Hepatocyte (in vitro differentiated cells): ENCODE data around the gene PDLIM1. TPM values are rescaled to one million over a fixed set of nuclear protein-coding genes. Genes with fewer than 3 reads are reported as not detected.
A peak's percentile ranks its signal among the peaks of the same experiment; 100 is the strongest.

Experiments
- DNase-seq: peaks from one replicate; pipeline ENCODE4 v3.0.0-alpha.2; 2016; ENCODE audit warnings: low spot score
- H2AFZ ChIP-seq: fragments of 200-600 bp; sonication (generic); 2 replicates; pipeline ENCODE4 v1.6.0; 2016; ENCODE audit warnings: antibody characterized with exemption, mild to moderate bottlenecking
- H3K27ac ChIP-seq: fragments of 200-600 bp; sonication (generic); 2 replicates; pipeline ENCODE4 v1.5.1; 2016; ENCODE audit warnings: mild to moderate bottlenecking
- H3K27me3 ChIP-seq: fragments of 200-600 bp; sonication (generic); 2 replicates; pipeline ENCODE4 v1.6.1; 2016
- H3K36me3 ChIP-seq: fragments of 200-600 bp; sonication (generic); replicated peaks from 2 replicates; pipeline ENCODE4 v1.5.1; 2016; ENCODE audit warnings: low read depth; ENCODE audit not compliant: insufficient read depth
- H3K4me1 ChIP-seq: fragments of 200-600 bp; sonication (generic); 2 replicates; pipeline ENCODE4 v1.5.1; 2016; ENCODE audit warnings: mild to moderate bottlenecking, moderate library complexity; ENCODE audit not compliant: insufficient read depth
- H3K4me2 ChIP-seq: fragments of 200-600 bp; sonication (generic); 2 replicates; pipeline ENCODE4 v1.6.0; 2016
- H3K4me3 ChIP-seq: fragments of 200-600 bp; sonication (generic); 2 replicates; pipeline ENCODE4 v1.5.1; 2016; ENCODE audit warnings: mild to moderate bottlenecking
- H3K79me2 ChIP-seq: fragments of 200-600 bp; sonication (generic); 2 replicates; pipeline ENCODE4 v1.6.0; 2017; ENCODE audit warnings: mild to moderate bottlenecking
- H3K9me2 ChIP-seq: fragments of 200-600 bp; sonication (generic); replicated peaks from 2 replicates; pipeline ENCODE4 v1.6.0; 2017; ENCODE audit warnings: mild to moderate bottlenecking; ENCODE audit not compliant: insufficient read depth
- H3K9me3 ChIP-seq: fragments of 200-600 bp; sonication (generic); 2 replicates; pipeline ENCODE4 v1.5.1; 2016; ENCODE audit warnings: low read depth, mild to moderate bottlenecking
- H4K20me1 ChIP-seq: fragments of 200-600 bp; sonication (generic); 2 replicates; pipeline ENCODE4 v1.6.0; 2016; ENCODE audit warnings: mild to moderate bottlenecking; ENCODE audit not compliant: insufficient read depth, poor library complexity, severe bottlenecking
- EZH2 ChIP-seq: fragments of 200-600 bp; sonication (generic); IDR thresholded peaks from 2 replicates; pipeline ENCODE4 v1.6.1; 2016; ENCODE audit warnings: antibody characterized with exemption, mild to moderate bottlenecking, borderline replicate concordance
- EZH2phosphoT487 ChIP-seq: fragments of 200-600 bp; sonication (generic); IDR thresholded peaks from one replicate; pipeline ENCODE4 v1.6.1; 2018; ENCODE audit warnings: antibody characterized with exemption, mild to moderate bottlenecking, low read depth, moderate library complexity; ENCODE audit not compliant: unreplicated experiment, severe bottlenecking
- WGBS: methylation state at CpG from one replicate; pipeline ENCODE4 v1.1.6; 2016; ENCODE audit warnings: low lambda C conversion rate; ENCODE audit errors: missing lambda C conversion rate; 5-methylcytosine and 5-hydroxymethylcytosine counted together
- polyA plus RNA-seq: library from polyadenylated mRNA; unstranded; fragments of >200 nt; fragmentation: Nextera tagmentation; extraction: Ambion mirVana; gene quantifications from 2 replicates; pipeline ENCODE4 v1.2.1, GENCODE V29; 2016
- total RNA-seq: library from RNA; depleted of rRNA; stranded (reverse); fragments of >200 nt; gene quantifications from 2 replicates; pipeline ENCODE4 v1.2.3, GENCODE V29; 2014
- TF ChIP-seq, protein P1 (sequence below): fragments of 200-600 bp; sonication (generic); IDR thresholded peaks from 2 replicates; pipeline ENCODE4 v1.5.1; 2016; ENCODE audit warnings: antibody characterized with exemption, mild to moderate bottlenecking; ENCODE audit not compliant: poor library complexity

Gene PDLIM1, protein sequence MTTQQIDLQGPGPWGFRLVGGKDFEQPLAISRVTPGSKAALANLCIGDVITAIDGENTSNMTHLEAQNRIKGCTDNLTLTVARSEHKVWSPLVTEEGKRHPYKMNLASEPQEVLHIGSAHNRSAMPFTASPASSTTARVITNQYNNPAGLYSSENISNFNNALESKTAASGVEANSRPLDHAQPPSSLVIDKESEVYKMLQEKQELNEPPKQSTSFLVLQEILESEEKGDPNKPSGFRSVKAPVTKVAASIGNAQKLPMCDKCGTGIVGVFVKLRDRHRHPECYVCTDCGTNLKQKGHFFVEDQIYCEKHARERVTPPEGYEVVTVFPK
- total RNA-seq (58.2 and 61.0 TPM in 2 replicates), polyA plus RNA-seq (176 TPM in 2 replicates)

DNA sequence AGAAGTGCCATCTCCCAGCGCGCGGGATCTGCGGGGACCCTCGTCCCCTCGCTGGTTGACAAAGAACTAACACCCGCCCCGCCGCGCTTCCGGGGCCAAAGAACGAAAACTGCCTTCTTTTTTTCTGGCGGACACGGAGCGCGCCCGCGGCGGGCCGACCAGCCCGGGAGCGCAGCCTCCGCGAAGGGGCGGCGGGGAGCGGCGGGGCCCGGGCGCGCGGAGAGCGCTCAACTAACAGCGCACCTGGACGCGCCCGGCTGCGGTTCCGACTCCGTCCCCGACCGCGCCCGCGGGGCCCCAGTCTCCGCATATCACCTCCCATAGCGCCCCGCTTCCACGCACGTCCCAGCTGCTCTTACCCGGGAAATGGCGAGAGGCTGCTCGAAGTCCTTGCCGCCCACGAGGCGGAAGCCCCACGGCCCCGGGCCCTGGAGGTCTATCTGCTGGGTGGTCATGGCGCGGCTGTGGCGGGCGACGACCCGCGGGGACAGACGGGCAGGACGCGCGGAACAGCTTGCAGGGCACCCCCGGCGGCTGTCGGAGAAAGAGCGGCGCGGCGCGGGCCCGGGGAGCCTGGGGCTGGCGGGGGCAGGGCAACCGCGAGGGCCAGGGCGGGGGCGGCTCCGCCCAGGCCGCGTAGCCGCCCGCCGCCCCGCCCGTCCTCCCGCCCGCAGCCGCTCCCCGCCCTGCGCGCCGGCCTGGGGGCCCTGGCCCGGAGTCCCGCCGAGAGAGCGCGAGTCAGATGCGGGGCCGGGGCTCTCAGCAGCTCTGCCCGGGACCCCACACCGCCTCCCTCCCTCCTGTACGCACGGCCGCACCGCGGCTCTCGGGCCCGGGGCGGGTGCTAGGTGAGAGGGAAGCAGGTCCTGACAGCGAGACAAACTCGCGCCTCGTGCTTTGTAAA, at the start of gene PDLIM1:
Gene PDLIM1, minus strand, starts transcription at position 543 of the 904 bp plus-strand sequence. Its CDS starts 88 bp downstream, at position 455.
- DNase-seq = peak; percentile 93
- Histone ChIP-seq H2AFZ (peak within 1 kb of the TSS; percentile 79), H3K9me2 (no peaks in the 10 kb centered on the region)

DNA sequence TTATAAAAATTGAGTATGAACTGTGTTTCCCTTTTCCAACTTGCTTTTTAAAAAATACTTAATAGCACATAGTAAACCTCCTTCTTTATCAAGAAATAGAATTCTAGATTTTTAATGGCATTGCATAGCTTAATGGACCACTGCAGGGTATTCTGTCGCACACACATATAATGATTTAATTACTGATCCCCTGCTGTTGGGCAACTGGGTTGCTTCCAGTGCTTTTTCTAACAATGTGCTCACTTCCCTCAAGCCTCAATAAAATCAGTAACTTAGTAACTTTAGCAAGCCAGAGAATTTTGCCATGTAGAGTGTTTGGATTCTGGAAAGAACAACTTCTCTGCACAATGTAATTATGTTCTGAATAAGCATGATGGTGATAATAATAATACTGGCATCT, 49.1 kb upstream of the PDLIM1 start:
- H3K4me1 ChIP-seq = peaks cover 11% of the 10 kb centered on the region
- no peak overlapping the region for H2AFZ ChIP-seq
- DNase-seq = no peak
- TF ChIP-seq, protein P1, sequence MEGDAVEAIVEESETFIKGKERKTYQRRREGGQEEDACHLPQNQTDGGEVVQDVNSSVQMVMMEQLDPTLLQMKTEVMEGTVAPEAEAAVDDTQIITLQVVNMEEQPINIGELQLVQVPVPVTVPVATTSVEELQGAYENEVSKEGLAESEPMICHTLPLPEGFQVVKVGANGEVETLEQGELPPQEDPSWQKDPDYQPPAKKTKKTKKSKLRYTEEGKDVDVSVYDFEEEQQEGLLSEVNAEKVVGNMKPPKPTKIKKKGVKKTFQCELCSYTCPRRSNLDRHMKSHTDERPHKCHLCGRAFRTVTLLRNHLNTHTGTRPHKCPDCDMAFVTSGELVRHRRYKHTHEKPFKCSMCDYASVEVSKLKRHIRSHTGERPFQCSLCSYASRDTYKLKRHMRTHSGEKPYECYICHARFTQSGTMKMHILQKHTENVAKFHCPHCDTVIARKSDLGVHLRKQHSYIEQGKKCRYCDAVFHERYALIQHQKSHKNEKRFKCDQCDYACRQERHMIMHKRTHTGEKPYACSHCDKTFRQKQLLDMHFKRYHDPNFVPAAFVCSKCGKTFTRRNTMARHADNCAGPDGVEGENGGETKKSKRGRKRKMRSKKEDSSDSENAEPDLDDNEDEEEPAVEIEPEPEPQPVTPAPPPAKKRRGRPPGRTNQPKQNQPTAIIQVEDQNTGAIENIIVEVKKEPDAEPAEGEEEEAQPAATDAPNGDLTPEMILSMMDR = no peak
- TF ChIP-seq EZH2phosphoT487 (no peak), EZH2 (no peak)
- H3K4me2 ChIP-seq = no peak overlapping the region
- 84% methylated on average over 1 of the region's 1 CpG for WGBS
- H3K4me3 ChIP-seq = no peak overlapping the region
- H4K20me1 ChIP-seq = no peaks in the 10 kb centered on the region
- H3K79me2 ChIP-seq = no peaks in the 10 kb centered on the region
- no peaks in the 10 kb centered on the region for H3K27me3 ChIP-seq
- H3K36me3 ChIP-seq = no peaks in the 10 kb centered on the region
- H3K27ac ChIP-seq = no peak overlapping the region
- H3K9me3 ChIP-seq = no peaks in the 10 kb centered on the region
- no peaks in the 10 kb centered on the region for H3K9me2 ChIP-seq

More for the DNA sequence above, at the start of gene PDLIM1:
- H3K27ac ChIP-seq = peak within 1 kb of the TSS; percentile 92
- no peaks in the 10 kb centered on the region for H3K36me3 ChIP-seq
- peak within 1 kb of the TSS; percentile 94 for H3K4me3 ChIP-seq
- H3K27me3 ChIP-seq = no peaks in the 10 kb centered on the region
- no peaks in the 10 kb centered on the region for H3K9me3 ChIP-seq
- peak within 1 kb of the TSS; percentile 78 for H3K4me2 ChIP-seq
- peaks cover 47% of the 10 kb centered on the region for H3K79me2 ChIP-seq
- TF ChIP-seq, protein P1 = peak; percentile 22
- TF ChIP-seq EZH2 (no peak), EZH2phosphoT487 (no peak)
- peaks cover 6% of the 10 kb centered on the region for H4K20me1 ChIP-seq
- WGBS = 2% methylated on average over 77 of the region's 119 CpGs
- peaks cover 20% of the 10 kb centered on the region for H3K4me1 ChIP-seq

DNA sequence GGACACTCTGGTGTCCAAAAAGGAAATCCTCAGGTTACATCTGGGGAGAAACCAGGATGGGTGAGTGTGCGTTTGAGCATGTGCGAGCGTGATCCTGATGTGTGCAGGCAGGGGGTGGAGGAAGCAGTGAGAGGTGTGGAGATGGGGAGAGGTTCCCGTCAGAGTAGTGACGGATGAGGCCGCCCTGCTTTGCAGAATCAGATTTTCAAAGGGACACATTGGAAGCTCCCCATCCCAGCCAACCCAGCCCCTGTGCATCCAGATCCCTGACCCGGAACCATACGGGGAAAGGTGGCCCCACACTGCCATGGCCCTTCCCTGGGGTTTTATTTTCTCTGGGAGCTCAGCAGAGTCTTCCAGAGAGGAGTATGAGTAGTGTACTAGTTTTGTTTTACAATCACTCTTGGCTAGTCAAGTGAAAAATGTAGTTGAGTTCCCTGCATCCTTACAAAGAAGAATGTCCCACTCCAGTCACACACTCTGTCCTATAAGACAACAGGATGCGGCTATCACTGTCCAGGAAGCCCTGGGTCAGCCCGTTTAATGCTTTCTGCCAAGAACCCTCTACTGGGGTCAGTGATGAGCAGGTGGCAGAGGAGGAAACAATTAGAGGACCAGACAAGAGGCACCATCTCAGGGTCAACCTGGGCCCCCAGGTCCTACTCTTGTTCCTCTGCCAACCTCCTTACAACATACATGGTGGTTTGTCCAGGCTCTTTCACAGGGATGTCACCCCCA, 46.8 kb upstream of the PDLIM1 start:
- no peak for DNase-seq
- H3K27ac ChIP-seq = no peak overlapping the region
- H3K9me3 ChIP-seq = no peaks in the 10 kb centered on the region
- no peaks in the 10 kb centered on the region for H3K9me2 ChIP-seq
- 93% methylated on average over 10 of the region's 10 CpGs for WGBS
- H3K4me3 ChIP-seq = no peak overlapping the region
- H2AFZ ChIP-seq = no peak overlapping the region
- H4K20me1 ChIP-seq = no peaks in the 10 kb centered on the region
- H3K27me3 ChIP-seq = no peaks in the 10 kb centered on the region
- H3K79me2 ChIP-seq = no peaks in the 10 kb centered on the region
- no peaks in the 10 kb centered on the region for H3K36me3 ChIP-seq
- H3K4me1 ChIP-seq = peaks cover 11% of the 10 kb centered on the region
- TF ChIP-seq EZH2 = no peak
- no peak for TF ChIP-seq EZH2phosphoT487
- TF ChIP-seq, protein P1 = no peak
- no peak overlapping the region for H3K4me2 ChIP-seq
